BLaER1 (cell line): ENCODE data around the gene DUSP21.
"Not testable (repeated sequence)": the region's sequence is repeated elsewhere in the genome, so short reads cannot be mapped to it uniquely, and the experiment has no call there.

Experiments
- H3K27ac ChIP-seq: shearing (Covaris generic); formaldehyde crosslinking; 2 replicates; pipeline ENCODE4 v1.8.1; 2022
- H3K27me3 ChIP-seq: shearing (Covaris generic); formaldehyde crosslinking; 2 replicates; pipeline ENCODE4 v1.8.1; 2022
- H3K36me3 ChIP-seq: shearing (Covaris generic); formaldehyde crosslinking; 2 replicates; pipeline ENCODE4 v1.8.1; 2022
- H3K4me1 ChIP-seq: shearing (Covaris generic); formaldehyde crosslinking; 2 replicates; pipeline ENCODE4 v1.8.1; 2022
- H3K4me2 ChIP-seq: shearing (Covaris generic); formaldehyde crosslinking; 2 replicates; pipeline ENCODE4 v1.8.1; 2022
- H3K4me3 ChIP-seq: shearing (Covaris generic); formaldehyde crosslinking; 2 replicates; pipeline ENCODE4 v1.8.1; 2022
- H3K9ac ChIP-seq: shearing (Covaris generic); formaldehyde crosslinking; 2 replicates; pipeline ENCODE4 v1.8.1; 2022
- H3K9me3 ChIP-seq: shearing (Covaris generic); formaldehyde crosslinking; 2 replicates; pipeline ENCODE4 v1.8.1; 2022
- H4K20me1 ChIP-seq: shearing (Covaris generic); formaldehyde crosslinking; 2 replicates; pipeline ENCODE4 v1.8.1; 2022
- Cebpa-rat ChIP-seq: shearing (Covaris generic); IDR thresholded peaks from 2 replicates; pipeline ENCODE4 v1.8.1; 2022

DUSP21 gene

DNA sequence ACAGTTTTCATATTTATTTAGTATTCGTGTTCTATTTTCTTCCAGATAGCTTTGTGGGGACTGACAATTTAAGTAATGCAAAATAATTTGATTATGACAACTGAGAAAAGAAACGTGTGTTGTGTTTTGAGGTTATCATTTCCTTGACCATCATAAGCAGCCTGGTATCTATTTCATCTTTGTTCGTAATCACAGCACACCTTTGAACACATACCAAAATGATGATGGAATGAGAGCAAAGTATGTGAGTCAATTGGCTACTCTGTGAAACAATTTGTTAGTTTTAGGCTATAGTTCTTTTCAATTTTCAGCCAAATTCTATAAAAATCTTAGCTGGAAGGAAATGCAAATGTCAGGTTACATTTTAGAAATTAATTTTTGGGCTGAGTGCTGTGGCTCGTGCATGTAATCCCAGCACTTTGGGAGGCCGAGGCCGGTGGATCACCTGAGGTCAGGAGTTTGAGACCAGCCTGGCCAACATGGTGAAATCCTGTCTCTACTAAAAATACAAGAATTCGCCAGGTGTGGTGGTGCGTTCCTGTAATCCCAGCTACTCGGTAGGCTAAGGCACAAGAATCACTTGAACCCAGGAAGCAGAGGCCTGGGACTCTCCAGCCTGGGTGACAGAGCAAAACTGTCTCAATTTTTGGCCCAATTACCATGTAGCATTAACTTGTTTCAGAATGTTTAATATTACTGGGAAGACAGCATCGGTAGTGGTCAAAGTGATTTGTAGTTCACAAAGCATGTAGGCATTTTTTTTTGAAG, 1.1 kb upstream of the DUSP21 start:
- no peaks in the 10 kb centered on the region for H3K36me3 ChIP-seq
- no peak overlapping the region for H3K9ac ChIP-seq
- H3K9me3 ChIP-seq = no peaks in the 10 kb centered on the region
- TF ChIP-seq Cebpa-rat = no peak
- H3K4me1 ChIP-seq = no peaks in the 10 kb centered on the region
- H3K4me2 ChIP-seq = no peak overlapping the region
- H3K27me3 ChIP-seq = no peaks in the 10 kb centered on the region
- no peak overlapping the region for H3K4me3 ChIP-seq
- H4K20me1 ChIP-seq = no peaks in the 10 kb centered on the region
- H3K27ac ChIP-seq = no peak overlapping the region

DNA sequence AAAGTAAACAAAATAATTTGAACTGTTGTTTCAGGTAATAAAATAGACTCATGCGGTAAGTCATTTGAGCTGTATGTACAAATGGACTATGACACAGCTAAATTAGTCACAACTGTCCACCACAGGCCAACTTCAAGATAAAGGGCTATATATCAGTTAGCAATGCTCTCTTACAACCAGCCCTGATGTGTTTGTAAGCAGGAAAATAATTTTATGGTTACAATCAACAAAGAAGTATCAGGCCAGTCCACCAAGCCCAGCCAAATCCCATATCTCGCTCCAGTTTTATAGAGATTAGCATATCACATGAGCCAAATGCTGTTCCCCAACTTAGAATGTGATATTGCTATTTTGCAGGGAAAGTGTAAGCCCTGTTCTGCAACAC, 511 bp upstream of the DUSP21 start:
- Histone ChIP-seq H3K4me1 (no peaks in the 10 kb centered on the region), H3K9me3 (no peaks in the 10 kb centered on the region), H3K27ac (no peak overlapping the region), H3K9ac (no peak overlapping the region), H3K4me3 (no peak overlapping the region), H3K27me3 (no peaks in the 10 kb centered on the region), H3K36me3 (no peaks in the 10 kb centered on the region), H4K20me1 (no peaks in the 10 kb centered on the region), H3K4me2 (no peak overlapping the region)
- no peak for TF ChIP-seq Cebpa-rat

DNA sequence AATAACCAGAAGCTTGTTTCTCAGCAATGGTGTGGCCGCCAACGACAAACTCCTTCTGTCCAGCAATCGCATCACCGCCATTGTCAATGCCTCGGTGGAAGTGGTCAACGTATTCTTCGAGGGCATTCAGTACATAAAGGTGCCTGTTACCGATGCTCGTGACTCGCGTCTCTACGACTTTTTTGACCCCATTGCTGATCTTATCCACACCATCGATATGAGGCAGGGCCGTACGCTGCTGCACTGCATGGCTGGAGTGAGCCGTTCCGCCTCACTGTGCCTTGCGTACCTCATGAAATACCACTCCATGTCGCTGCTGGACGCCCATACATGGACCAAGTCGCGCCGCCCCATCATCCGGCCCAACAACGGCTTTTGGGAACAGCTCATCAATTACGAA, 383 bp downstream of the DUSP21 start:
- H3K27ac ChIP-seq = no peak overlapping the region
- H4K20me1 ChIP-seq = no peaks in the 10 kb centered on the region
- no peaks in the 10 kb centered on the region for H3K27me3 ChIP-seq
- no peak for TF ChIP-seq Cebpa-rat
- no peak overlapping the region for H3K4me2 ChIP-seq
- no peaks in the 10 kb centered on the region for H3K4me1 ChIP-seq
- H3K36me3 ChIP-seq = no peaks in the 10 kb centered on the region
- H3K4me3 ChIP-seq = no peak overlapping the region
- no peak overlapping the region for H3K9ac ChIP-seq
- no peaks in the 10 kb centered on the region for H3K9me3 ChIP-seq

DNA sequence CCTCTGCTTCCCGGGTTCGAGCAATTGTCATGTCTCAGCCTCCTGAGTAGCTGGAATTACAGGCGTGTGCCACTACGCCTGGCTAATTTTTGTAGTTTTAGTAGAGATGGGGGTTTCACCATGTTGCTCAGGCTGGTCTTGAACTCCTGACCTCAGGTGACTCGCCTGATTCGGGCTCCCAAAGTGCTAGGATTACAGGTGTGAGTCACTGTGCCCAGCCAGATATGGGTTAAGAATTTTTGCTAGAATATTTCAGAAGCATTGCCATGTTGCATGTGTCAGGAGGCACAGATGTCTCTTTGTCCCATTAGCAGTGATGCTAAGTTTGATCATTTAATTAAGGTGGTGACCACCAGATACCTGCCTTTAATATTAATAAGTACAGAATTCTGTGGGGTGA, 7.1 kb downstream of the DUSP21 start:
- not testable (repeated sequence) for H4K20me1 ChIP-seq, H3K4me3 ChIP-seq, H3K4me2 ChIP-seq, H3K27ac ChIP-seq, H3K27me3 ChIP-seq, H3K36me3 ChIP-seq, H3K4me1 ChIP-seq, H3K9ac ChIP-seq, H3K9me3 ChIP-seq

DNA sequence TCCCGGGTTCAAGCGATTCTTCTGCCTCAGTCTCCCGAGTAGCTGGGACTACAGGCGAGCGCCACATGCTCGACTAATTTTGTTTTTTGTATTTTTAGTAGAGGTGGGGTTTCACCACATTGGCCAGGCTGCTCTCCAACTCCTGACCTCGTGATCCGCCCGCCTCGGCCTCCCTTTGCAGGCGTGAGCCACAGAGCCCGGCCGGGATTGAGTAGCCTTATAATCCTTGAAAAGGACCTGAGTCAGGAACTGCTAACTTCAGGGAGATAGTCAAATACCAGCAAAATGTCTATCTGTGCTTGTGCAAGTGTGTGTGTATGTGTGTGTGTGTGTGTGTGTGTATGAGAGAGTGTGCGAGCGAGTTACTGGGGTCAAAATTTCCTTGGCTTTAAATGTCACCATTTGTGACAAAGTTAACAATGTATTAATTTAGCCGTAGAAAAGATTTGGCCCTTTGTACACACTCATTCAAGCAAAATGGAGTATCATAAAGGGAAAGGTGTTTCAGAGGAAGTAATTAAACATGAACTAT, 27.4 kb downstream of the DUSP21 start:
- Histone ChIP-seq H3K4me1 (peaks cover 26% of the 10 kb centered on the region), H3K9ac (peak overlapping the region; percentile 97; the same call in 1 of the 2 replicates), H3K27ac (peak overlapping the region; percentile 95), H3K27me3 (no peaks in the 10 kb centered on the region), H4K20me1 (peaks cover 15% of the 10 kb centered on the region), H3K4me2 (peak overlapping the region; percentile 80), H3K36me3 (no peaks in the 10 kb centered on the region), H3K9me3 (no peaks in the 10 kb centered on the region), H3K4me3 (peak overlapping the region; percentile 90)
- TF ChIP-seq Cebpa-rat = no peak

DNA sequence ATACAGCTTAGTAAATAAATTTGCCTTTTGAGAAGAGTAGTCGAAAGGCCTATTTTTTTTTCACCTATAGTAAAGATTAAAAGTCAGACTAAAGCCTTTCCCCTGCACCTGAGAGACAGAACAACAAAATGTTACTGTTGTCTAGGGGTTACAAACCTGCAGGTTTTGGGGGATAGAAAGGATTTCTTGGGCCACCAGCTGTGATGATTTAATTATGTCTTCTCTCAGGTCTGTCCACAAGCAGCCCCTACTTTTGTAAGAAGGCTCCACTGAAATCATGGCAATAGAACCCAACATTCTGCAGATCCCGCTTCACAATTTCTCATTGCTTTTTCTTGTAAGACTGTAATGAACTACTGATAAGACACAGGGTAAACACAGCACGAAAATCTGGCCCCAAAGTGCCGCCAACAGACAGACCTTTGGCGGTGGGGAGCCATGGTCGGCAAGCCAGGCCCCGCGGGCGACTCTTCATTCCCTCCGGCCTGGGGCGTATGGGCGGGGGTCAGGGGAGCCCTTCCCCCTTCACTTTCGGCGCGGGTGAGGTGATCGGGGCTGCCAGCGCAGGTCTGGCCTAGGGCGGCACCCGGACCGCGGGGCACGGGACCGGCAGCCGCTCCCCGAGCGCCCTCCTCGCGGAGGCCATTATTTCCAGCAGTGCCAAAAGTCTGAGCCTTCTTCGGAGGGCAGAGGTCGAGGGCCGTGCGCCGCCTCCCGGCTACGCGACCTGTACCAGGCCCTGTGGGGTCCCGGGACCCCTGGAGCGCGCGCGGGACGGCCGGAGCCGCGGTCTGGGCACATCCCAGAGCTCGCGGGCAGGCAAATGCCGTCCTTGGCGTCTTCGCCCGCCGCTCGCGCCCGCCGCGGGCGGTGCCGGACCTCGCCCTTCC, 28.4 kb downstream of the DUSP21 start:
- peak overlapping the region; percentile 95 for H3K27ac ChIP-seq
- no peak for TF ChIP-seq Cebpa-rat

DNA sequence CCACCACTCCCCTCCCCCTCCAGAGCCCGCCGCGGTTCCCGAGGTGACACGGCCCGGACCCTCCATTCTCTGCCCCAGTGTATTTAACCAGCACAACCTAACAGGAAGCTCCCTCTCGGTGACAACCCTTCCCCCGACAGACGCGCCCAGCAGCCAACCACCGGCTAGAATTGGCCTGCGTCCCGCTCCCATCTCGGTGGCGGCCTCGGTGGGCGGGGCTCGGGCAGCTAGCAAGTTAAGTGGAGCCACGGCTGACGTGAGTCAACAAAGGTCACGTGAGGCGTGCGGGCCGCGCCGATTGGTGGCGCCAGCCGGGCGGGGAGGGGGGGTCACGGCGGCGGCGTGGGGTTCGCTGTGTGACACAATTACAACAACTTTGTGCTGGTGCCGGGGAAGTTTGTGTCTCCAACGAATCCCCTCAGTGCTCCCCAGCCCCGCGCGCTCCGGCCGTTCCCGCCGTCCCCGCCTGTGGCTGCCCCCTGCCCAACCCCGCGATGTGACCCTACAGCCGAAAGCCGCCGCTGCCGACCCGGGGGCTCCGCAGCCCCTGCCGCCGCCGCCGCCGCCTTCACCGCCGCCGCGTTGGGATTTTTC, 29.1 kb downstream of the DUSP21 start, which contains the start of gene KDM6A:
TSS of gene KDM6A (plus strand) at position 368 of the 594 bp plus-strand sequence. CDS start 364 bp downstream, outside the sequence.
- Histone ChIP-seq H3K36me3 (peaks cover 2% of the 10 kb centered on the region; the same call in 1 of the 2 replicates), H3K27ac (peak within 1 kb of the TSS; percentile 98), H3K4me1 (peaks cover 28% of the 10 kb centered on the region), H4K20me1 (peaks cover 20% of the 10 kb centered on the region), H3K27me3 (no peaks in the 10 kb centered on the region), H3K4me2 (peak within 1 kb of the TSS; percentile 89), H3K9ac (peak within 1 kb of the TSS; percentile 97), H3K9me3 (no peaks in the 10 kb centered on the region), H3K4me3 (peak within 1 kb of the TSS; percentile 90)
- TF ChIP-seq Cebpa-rat = no peak

More for the DNA sequence above, 28.4 kb downstream of the DUSP21 start:
- peak overlapping the region; percentile 97 for H3K9ac ChIP-seq
- no peaks in the 10 kb centered on the region for H3K36me3 ChIP-seq
- peak overlapping the region; percentile 90 for H3K4me3 ChIP-seq
- peak overlapping the region; percentile 80 for H3K4me2 ChIP-seq
- no peaks in the 10 kb centered on the region for H3K27me3 ChIP-seq
- peaks cover 17% of the 10 kb centered on the region for H4K20me1 ChIP-seq
- peaks cover 28% of the 10 kb centered on the region for H3K4me1 ChIP-seq
- H3K9me3 ChIP-seq = no peaks in the 10 kb centered on the region

DNA sequence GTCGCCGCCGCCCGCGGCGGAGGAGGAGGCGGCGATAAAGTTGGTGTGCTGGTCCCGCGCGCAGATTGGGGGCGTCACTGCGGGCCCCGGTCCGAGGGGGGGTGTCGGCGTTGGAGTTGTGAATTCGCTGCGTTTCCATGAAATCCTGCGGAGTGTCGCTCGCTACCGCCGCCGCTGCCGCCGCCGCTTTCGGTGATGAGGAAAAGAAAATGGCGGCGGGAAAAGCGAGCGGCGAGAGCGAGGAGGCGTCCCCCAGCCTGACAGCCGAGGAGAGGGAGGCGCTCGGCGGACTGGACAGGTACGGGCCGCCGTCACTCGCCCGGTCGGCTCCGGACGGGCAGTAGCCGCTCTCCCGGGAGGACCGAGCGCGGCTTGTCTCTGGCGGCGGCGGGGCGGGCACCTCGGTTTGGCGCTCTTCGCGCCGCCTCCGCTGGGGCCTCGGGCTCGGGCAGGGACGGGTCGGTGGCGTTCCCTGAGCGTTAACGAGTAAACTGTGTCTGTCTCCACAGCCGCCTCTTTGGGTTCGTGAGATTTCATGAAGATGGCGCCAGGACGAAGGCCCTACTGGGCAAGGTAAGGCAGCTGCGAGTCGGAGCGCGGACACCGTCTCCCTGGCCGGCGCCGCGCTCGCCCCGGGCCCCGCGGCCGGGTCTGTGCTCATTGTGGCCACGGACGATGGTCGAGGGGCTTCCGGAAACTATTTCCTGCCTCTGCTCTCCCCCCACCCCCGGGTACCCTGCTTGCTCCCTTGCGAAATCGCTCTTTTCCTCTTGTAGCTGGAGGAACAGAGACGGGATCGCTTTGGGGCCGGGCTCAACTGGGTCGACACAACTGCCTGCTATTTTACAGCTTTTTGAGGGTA, 29.8 kb downstream of the DUSP21 start:
- no peaks in the 10 kb centered on the region for H3K27me3 ChIP-seq
- peaks cover 27% of the 10 kb centered on the region for H4K20me1 ChIP-seq
- peak overlapping the region; percentile 98 for H3K27ac ChIP-seq
- TF ChIP-seq Cebpa-rat = peak; percentile 81
- peaks cover 4% of the 10 kb centered on the region; the same call in 1 of the 2 replicates for H3K36me3 ChIP-seq
- peak overlapping the region; percentile 97 for H3K9ac ChIP-seq
- H3K9me3 ChIP-seq = peaks cover 5% of the 10 kb centered on the region
- H3K4me3 ChIP-seq = peak overlapping the region; percentile 90
- peaks cover 28% of the 10 kb centered on the region for H3K4me1 ChIP-seq
- H3K4me2 ChIP-seq = peak overlapping the region; percentile 89
